NCI-H2107 treated with DMSO at 0.1 percent for 48 hours (cell line): ENCODE data around the gene CUL4B.
"Not testable (repeated sequence)": the region's sequence is repeated elsewhere in the genome, so short reads cannot be mapped to it uniquely, and the experiment has no call there.

Source experiments
- DNase-seq: peaks from one replicate; lab custom pipeline; 2025; ENCODE audit not compliant: unreplicated experiment; lab: John Stamatoyannopoulos, UW

CUL4B gene

GRCh38 chrX:120560842-120561633 lies at the start of gene CUL4B:
CUL4B (minus strand) TSS chrX:120560962; CDS start chrX:120560638, 324 bp downstream.
- peak; percentile 94 for DNase-seq

GRCh38 chrX:120604361-120604782 lies 43.6 kb upstream of the CUL4B start:
- peak; percentile 30 for DNase-seq

GRCh38 chrX:120603707-120604360 lies 43.1 kb upstream of the CUL4B start, which contains the start of gene MCTS1:
MCTS1 (plus strand) TSS chrX:120604101; CDS start chrX:120604237, 136 bp downstream.
- peak; percentile 97 for DNase-seq

GRCh38 chrX:120585702-120586101 lies 24.9 kb upstream of the CUL4B start:
- DNase-seq: no peak

DNA sequence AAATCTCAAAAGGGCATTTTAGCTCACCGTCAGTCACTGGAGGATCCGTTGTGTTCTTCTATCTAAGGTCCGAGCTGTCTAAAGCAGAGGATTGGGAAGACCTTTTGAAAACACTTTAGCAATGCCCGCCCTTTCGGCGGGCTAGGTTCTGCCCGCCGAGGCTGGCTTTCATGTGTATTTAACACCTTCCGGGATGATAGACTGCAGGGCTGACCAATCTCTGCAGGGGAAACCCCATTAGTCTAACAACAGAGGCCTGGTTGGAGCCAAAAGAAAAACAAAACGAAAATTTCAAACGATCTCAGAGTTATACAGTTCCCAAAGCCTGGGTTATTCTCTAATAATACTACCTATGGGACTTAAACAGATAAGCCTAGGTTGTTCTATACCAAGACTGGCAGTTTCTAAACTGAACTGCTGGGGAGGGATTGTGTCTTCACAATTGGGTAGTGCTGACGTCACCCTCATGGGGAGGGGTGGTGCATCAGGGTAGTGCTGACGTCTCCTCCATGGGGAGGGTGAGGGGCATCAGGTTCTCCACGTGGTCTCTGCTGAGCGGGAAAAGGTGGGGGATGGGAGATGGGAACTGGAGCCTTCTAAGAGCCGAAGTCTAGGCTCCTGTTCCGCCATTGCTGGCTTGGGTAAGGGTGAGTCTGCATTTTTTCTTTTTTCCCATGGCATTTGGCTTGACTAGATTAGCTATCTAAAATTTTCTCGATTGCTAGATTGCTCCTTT lies 14.8 kb upstream of the CUL4B start:
- no peak for DNase-seq

DNA sequence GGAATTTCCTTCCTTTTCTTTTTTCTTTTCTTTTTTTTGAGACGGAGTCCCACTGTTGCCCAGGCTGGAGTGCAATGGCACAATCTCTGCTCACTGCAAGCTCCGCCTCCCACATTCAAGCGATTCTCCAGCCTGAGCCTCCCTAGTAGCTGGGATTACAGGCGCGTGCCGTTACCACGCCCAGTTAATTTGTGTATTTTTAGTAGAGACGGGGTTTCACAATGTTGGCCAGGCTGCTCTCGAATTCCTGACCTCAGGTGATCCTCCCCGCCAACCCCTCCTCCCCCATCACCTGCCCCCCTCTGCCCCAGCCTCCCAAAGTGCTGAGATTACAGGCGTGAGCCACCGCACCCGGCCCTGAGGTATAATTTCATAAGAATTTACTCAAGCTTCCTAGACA lies 13.0 kb upstream of the CUL4B start:
- DNase-seq: not testable (repeated sequence)

GRCh38 chrX:120570011-120570600 lies 9.3 kb upstream of the CUL4B start:
- DNase-seq: no peak

GRCh38 chrX:120568609-120569008 lies 7.8 kb upstream of the CUL4B start:
- DNase-seq: no peak

DNA sequence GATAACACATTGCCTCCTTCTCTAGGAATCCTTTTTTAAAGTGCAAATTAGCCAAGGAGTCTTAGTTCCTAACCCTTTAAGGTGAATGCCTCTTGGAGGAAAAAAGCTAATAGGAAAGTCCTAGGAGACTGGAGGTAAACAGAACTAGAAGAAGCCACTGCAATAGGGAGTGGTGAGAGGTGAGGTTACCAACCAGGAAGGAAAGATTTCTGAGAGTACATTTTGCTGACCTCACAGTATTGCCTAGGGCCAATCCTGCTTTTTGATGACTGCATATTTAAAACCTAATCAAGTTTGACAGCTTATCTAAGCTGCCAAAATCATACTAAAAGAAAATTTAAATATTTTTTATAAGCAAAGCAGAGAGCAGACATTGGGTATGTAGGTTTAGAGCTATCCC lies 7.3 kb upstream of the CUL4B start:
- DNase-seq: no peak

DNA sequence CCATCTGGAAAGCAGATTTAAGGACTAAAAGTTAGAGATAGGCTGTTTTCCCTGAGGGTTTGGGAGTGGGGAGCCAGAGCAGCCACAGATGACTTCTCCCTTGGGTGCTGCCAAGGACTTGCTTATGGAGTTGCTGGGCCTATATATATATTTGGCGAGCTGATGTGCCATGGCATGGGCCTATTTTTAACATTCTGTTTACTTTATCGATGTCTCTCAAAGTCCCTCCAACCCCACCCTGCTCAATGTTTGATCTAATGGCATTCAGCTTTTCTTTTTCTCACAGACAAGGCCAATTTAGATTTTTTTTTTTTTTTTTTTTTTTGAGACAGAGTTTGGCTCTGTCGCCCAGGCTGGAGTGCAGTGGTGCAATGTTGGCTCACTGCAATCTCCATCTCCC lies 6.1 kb upstream of the CUL4B start:
- no peak for DNase-seq

DNA sequence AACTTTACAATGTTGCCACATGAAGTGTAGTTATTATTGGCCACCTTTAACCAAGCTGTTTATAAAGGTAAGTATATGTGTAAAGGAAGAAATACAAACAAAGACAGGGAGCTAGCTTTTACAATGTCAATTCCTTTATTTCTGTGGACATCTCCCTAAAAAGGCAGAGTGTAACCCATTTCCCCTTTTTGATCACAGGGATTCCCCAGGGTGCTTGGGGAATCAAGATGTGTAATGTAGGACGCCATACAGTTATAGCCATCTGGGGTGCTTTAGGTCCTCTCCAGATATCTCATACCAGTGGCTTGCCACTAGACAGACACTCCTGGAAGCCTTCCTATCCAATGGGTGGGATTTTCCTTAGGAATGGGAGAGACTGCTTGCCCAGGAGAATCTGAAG lies 4.2 kb upstream of the CUL4B start:
- no peak for DNase-seq

DNA sequence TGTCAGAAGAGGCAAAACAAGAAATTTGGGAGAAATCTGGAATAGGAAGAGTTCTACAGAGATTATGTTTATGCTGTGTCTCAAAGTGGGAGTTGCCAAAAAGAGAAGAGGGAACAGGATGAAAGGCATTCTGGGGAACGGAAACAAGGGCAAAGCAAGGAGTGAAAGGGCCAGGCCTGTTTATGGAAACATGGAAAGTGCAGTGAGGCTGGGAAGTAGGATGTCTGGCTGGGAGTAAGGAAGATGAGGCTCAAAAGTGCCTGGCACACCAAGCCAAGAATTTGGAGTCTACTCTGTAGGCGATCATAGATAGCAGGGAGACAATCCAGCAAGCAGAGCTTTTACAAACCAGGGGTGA lies 1.8 kb upstream of the CUL4B start:
- DNase-seq: no peak

GRCh38 chrX:120561634-120562568 lies 1.1 kb upstream of the CUL4B start:
- no peak for DNase-seq

DNA sequence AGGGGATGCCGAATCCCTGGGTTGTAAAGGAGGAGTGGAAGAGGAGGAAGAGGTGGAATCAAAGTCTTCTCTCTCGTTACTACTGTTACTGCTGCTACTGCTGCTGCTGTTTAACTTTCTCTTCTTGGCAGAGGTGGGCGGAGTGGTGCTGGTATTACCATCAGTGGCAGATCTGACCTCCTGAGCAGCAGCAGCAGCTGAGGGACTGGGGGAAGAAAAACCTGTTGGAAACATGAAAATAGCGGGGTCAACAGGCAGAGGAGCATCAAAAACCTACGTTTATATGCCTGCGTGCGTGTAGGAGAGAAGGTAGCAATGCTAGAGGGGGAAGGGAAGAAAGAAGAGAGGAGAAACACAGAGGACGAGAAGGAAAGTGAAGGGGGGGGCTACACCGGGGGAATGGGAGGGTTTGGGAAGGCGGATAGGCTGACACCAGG lies 339 bp downstream of the CUL4B start:
- peak; percentile 43 for DNase-seq

DNA sequence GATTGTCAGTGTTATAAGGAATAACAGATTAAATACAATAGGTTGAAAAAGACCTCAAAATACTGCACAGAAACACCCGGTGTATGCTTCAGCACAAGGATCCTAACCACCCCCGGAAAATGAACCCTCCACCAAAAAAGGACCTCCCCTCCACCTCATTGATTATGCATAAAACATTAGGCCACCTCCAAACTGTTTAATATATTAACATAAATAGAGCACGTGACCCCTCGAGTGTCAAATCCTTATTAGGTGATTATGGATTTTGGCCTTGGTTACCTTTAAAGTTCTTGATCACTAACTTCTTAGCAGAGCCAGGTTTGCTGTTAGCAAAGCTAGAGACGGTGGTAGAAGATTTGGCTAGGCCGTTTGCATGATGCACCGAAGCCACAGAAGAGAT lies 958 bp downstream of the CUL4B start:
- peak; percentile 24 for DNase-seq

DNA sequence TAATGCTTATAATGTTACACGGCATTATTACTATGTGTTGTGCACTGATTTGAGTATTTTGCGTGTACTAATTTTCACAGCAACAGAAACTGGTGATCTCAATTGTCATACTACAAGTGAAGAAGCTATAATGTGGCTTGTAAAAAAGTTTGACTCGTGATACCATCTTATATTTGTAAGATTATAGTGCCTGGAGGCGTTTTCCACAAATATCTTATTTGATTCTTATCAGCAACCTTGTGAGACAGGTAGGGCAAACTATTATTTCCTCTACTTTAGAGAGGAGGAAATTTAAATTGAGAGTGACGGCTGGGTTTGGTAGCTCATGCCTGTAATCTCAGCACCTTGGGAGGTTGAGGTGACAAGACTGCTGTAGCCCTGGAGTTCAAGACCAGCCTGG lies 4.5 kb downstream of the CUL4B start:
- DNase-seq: no peak

DNA sequence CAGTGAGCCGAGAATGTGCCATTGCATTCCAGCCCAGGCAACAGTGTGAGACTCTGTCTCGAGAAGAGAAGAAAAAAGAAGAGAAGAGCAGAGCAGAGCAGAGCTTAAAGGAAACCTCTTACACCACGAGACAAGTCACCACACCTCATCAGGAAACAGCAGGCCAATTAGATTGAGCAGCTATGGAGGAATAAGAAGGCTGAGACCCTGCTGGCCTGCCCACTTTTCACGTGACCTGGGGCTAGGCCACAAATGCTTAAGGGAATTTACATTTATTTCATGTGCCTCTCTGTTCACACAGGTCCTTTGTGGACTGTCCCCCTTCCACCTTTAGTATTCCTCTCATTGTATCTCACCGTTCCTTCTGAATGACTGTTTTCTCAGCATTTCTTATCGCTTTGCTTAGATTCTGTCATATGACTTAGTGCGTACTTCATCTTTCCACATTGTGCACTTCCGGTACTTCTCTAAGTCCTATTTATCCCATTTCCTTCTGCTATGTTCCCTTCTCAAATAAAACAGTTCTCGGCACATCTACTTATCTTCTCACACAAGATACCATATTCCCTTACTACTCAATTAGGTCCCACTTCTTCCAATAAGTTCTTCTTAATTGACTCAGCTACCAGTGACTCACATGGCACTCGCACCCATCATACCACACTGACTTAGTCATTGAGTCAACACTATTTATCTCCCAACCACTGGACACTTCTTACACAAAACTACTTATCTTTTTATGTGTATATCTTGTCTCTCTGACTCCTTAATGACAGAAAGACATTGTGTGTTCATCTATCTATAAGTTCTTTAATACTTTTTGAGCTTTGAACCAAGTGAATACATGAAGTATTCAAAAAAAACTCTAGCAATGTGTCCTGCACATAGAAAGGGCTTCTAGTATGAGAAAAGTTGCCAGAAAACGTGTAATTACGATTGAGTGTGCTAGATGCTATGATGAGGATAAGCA lies 11.0 kb downstream of the CUL4B start:
- DNase-seq: no peak

GRCh38 chrX:120536061-120536460 lies 24.7 kb downstream of the CUL4B start:
- no peak for DNase-seq
